Measurements from ENCODE around the gene CATSPER4.

CATSPER4 gene

GRCh38 chr1:26184883-26185282, 5.5 kb upstream of the CATSPER4 start:
- Histone ChIP-seq H3K4me2 (ENCODE audit: low read depth, low read length, poor library complexity, severe bottlenecking) (no peak overlapping the region), H2AFZ (ENCODE audit: low read length) (no peak overlapping the region), H3F3A (ENCODE audit: low read depth) (no peaks in the 10 kb centered on the region), H3K9me2 (replicated peaks; ENCODE audit: low read depth, low read length) (no peaks in the 10 kb centered on the region), H3K4me3 (ENCODE audit: low read length, poor library complexity, severe bottlenecking) (no peak overlapping the region), H3K4me1 (ENCODE audit: insufficient read depth, low read length, poor library complexity, severe bottlenecking) (no peaks in the 10 kb centered on the region), H3K9ac (ENCODE audit: low read depth, low read length, poor library complexity, severe bottlenecking) (no peak overlapping the region), H3K9me3 (ENCODE audit: insufficient read depth, low read depth, low read length) (no peaks in the 10 kb centered on the region), H4K20me1 (ENCODE audit: insufficient read depth, low read length, poor library complexity, severe bottlenecking) (no peaks in the 10 kb centered on the region), H3K27me3 (ENCODE audit: insufficient read depth, low read length, poor library complexity, severe bottlenecking) (no peaks in the 10 kb centered on the region), H3K36me3 (ENCODE audit: insufficient read depth, low read length) (no peaks in the 10 kb centered on the region), H3K79me2 (ENCODE audit: insufficient read depth, low read length) (no peaks in the 10 kb centered on the region)
- TF ChIP-seq EZH2phosphoT487 (IDR thresholded peaks at IDR 0.05; ENCODE audit: borderline replicate concordance) (no peak), CTCF (conservative IDR thresholded peaks at IDR 0.05; ENCODE audit: low read length) (no peak)

GRCh38 chr1:26187882-26188281, 2.5 kb upstream of the CATSPER4 start:
- Histone ChIP-seq H3K79me2 (ENCODE audit: insufficient read depth, low read length) (no peaks in the 10 kb centered on the region), H3K4me3 (ENCODE audit: low read length, poor library complexity, severe bottlenecking) (no peak overlapping the region), H3K4me2 (ENCODE audit: low read depth, low read length, poor library complexity, severe bottlenecking) (no peak overlapping the region), H3K27me3 (ENCODE audit: insufficient read depth, low read length, poor library complexity, severe bottlenecking) (no peaks in the 10 kb centered on the region), H3K36me3 (ENCODE audit: insufficient read depth, low read length) (no peaks in the 10 kb centered on the region), H2AFZ (ENCODE audit: low read length) (no peak overlapping the region), H3K9me2 (replicated peaks; ENCODE audit: low read depth, low read length) (no peaks in the 10 kb centered on the region), H3K4me1 (ENCODE audit: insufficient read depth, low read length, poor library complexity, severe bottlenecking) (peaks cover 12% of the 10 kb centered on the region), H3F3A (ENCODE audit: low read depth) (no peaks in the 10 kb centered on the region), H4K20me1 (ENCODE audit: insufficient read depth, low read length, poor library complexity, severe bottlenecking) (no peaks in the 10 kb centered on the region), H3K9ac (ENCODE audit: low read depth, low read length, poor library complexity, severe bottlenecking) (no peak overlapping the region), H3K9me3 (ENCODE audit: insufficient read depth, low read depth, low read length) (no peaks in the 10 kb centered on the region)
- TF ChIP-seq EZH2phosphoT487 (IDR thresholded peaks at IDR 0.05; ENCODE audit: borderline replicate concordance) = no peak
- no peak for TF ChIP-seq CTCF (conservative IDR thresholded peaks at IDR 0.05; ENCODE audit: low read length)

- Histone ChIP-seq H2AFZ (ENCODE audit: low read length) (no peak overlapping the region), H3K27me3 (ENCODE audit: insufficient read depth, low read length, poor library complexity, severe bottlenecking) (no peaks in the 10 kb centered on the region), H3K9me3 (ENCODE audit: insufficient read depth, low read depth, low read length) (no peaks in the 10 kb centered on the region), H3F3A (ENCODE audit: low read depth) (no peaks in the 10 kb centered on the region), H3K9me2 (replicated peaks; ENCODE audit: low read depth, low read length) (no peaks in the 10 kb centered on the region), H3K4me3 (ENCODE audit: low read length, poor library complexity, severe bottlenecking) (no peak overlapping the region), H3K9ac (ENCODE audit: low read depth, low read length, poor library complexity, severe bottlenecking) (no peak overlapping the region), H3K36me3 (ENCODE audit: insufficient read depth, low read length) (no peaks in the 10 kb centered on the region), H3K79me2 (ENCODE audit: insufficient read depth, low read length) (no peaks in the 10 kb centered on the region), H3K4me2 (ENCODE audit: low read depth, low read length, poor library complexity, severe bottlenecking) (no peak overlapping the region), H3K4me1 (ENCODE audit: insufficient read depth, low read length, poor library complexity, severe bottlenecking) (peaks cover 12% of the 10 kb centered on the region), H4K20me1 (ENCODE audit: insufficient read depth, low read length, poor library complexity, severe bottlenecking) (no peaks in the 10 kb centered on the region)
- TF ChIP-seq CTCF (conservative IDR thresholded peaks at IDR 0.05; ENCODE audit: low read length) (no peak), EZH2phosphoT487 (IDR thresholded peaks at IDR 0.05; ENCODE audit: borderline replicate concordance) (no peak)
These were observed 1.9 kb upstream of the CATSPER4 start for GRCh38 chr1:26188477-26188876.

Data from Loucy (cell line).